ENCODE data around the gene BABAM2.

- TF ChIP-seq CTCF (conservative IDR thresholded peaks at IDR 0.05 in 1 of 2, IDR thresholded peaks at IDR 0.05 in 1 of 2; ENCODE audit: extremely low read depth in 1 of 2, insufficient read depth in 1 of 2, low read depth in 1 of 2, low read length in 2 of 2), result peak in 1 of 2 donors; percentile 6
- TF ChIP-seq EZH2 (IDR thresholded peaks at IDR 0.05; ENCODE audit: borderline replicate concordance, low read length), result no peak
Measured at GRCh38 chr2:27989149-27989548, 98.6 kb downstream of the BABAM2 start.

Data from mammary epithelial cell (primary cell).